ENCODE data around the gene VWA7. TPM values are rescaled to one million over a fixed set of nuclear protein-coding genes. Genes with fewer than 3 reads are reported as not detected.
A peak's percentile ranks its signal among the peaks of the same experiment; 100 is the strongest.

Gene VWA7
- total RNA-seq, 1 donor, result 0.36 TPM

DNA sequence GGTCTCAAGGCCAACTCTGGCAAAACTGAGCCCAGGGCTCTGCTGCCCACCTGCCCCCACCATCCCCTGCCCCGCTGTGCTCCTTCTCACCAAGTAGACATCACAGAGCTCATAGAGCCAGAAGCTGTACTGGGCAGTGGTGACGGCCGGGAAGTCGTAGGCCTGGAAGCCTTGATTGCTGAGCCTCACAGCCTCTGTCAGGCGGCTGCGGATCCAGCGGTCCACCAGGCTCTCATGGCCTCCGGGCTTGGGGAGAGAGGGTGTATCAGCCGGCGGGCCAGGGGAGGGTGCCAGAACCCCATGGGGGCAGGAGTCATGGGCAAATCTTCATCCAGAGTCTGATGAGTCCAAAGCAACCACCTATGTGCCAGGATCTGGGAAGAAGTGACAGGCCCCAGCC lies 2.8 kb upstream of the VWA7 start:
- H4K20me1 ChIP-seq (ENCODE audit: insufficient read depth, low read length), result peaks cover 3% of the 10 kb centered on the region
- peaks cover 12% of the 10 kb centered on the region for H3K4me1 ChIP-seq (ENCODE audit: insufficient read depth, low read length)
- H3K4me2 ChIP-seq (ENCODE audit: insufficient read depth, low read length), result no peak overlapping the region
- TF ChIP-seq, protein P1, sequence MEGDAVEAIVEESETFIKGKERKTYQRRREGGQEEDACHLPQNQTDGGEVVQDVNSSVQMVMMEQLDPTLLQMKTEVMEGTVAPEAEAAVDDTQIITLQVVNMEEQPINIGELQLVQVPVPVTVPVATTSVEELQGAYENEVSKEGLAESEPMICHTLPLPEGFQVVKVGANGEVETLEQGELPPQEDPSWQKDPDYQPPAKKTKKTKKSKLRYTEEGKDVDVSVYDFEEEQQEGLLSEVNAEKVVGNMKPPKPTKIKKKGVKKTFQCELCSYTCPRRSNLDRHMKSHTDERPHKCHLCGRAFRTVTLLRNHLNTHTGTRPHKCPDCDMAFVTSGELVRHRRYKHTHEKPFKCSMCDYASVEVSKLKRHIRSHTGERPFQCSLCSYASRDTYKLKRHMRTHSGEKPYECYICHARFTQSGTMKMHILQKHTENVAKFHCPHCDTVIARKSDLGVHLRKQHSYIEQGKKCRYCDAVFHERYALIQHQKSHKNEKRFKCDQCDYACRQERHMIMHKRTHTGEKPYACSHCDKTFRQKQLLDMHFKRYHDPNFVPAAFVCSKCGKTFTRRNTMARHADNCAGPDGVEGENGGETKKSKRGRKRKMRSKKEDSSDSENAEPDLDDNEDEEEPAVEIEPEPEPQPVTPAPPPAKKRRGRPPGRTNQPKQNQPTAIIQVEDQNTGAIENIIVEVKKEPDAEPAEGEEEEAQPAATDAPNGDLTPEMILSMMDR (IDR thresholded peaks at IDR 0.05; ENCODE audit: extremely low read depth, low read depth, low read length), result no peak
- H2AFZ ChIP-seq (ENCODE audit: low read length), result no peak overlapping the region
- H3K27ac ChIP-seq (ENCODE audit: low read depth, low read length), result no peak overlapping the region
- H3K27me3 ChIP-seq (ENCODE audit: insufficient read depth, low read length), result no peaks in the 10 kb centered on the region
- peaks cover 51% of the 10 kb centered on the region for H3K36me3 ChIP-seq (ENCODE audit: insufficient read depth, low read length)
- H3K4me3 ChIP-seq (ENCODE audit: insufficient read depth, low read length), result no peak overlapping the region
- no peaks in the 10 kb centered on the region for H3K9me3 ChIP-seq (ENCODE audit: low read depth, low read length)
- no peaks in the 10 kb centered on the region for H3K79me2 ChIP-seq (ENCODE audit: insufficient read depth, low read length)
- DNase-seq (ENCODE audit: insufficient read length, low spot score, missing footprints), result peak; percentile 57

DNA sequence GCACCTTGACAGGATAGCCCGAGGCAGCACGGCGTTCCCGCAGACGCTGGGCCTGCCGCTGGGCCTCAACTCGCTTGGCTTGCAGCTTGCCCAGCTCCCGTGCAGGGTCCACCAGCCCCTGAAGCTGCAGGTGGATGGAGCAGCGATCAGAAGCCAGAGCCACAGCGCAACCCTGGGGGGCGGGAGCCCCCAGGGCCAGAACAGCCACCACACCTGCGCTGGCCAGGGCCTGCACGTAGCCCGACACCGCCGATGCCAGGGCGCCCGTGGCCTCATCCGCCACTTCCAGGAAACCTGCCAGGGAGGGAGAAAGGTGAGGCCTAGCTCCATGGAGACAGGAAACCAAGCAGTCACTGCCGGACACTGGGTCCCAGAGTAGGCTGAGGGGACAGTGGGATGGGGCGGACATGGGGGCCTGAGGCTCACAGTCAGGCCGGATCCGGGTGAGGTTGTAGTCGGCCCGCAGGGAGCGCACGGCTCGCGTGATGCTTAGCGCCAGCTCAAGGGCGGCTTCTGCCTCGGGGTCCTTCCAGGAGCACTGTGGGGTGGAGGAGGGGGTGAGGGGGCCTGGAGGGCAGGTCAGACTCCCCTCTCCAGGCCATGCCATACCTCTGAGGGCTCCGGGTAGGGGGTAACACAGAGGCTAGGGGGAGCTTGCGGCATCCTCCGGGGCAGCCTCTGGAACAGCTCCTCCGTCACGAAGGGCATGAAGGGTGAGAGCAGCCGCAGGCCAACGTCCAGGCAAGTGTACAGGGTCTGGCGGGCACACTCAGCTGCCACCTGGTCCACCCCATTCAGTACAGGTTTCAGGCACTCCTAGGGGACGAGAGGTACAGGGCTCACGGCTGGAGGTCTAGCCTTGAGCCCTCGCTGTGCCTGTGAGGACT lies 2.1 kb upstream of the VWA7 start:
- TF ChIP-seq, protein P1 (IDR thresholded peaks at IDR 0.05; ENCODE audit: extremely low read depth, low read depth, low read length), result no peak
- Histone ChIP-seq H3K79me2 (ENCODE audit: insufficient read depth, low read length) (no peaks in the 10 kb centered on the region), H3K27me3 (ENCODE audit: insufficient read depth, low read length) (no peaks in the 10 kb centered on the region), H4K20me1 (ENCODE audit: insufficient read depth, low read length) (peaks cover 3% of the 10 kb centered on the region), H3K9me3 (ENCODE audit: low read depth, low read length) (no peaks in the 10 kb centered on the region), H2AFZ (ENCODE audit: low read length) (no peak overlapping the region), H3K4me3 (ENCODE audit: insufficient read depth, low read length) (no peak overlapping the region), H3K27ac (ENCODE audit: low read depth, low read length) (no peak overlapping the region), H3K4me2 (ENCODE audit: insufficient read depth, low read length) (no peak overlapping the region), H3K36me3 (ENCODE audit: insufficient read depth, low read length) (peaks cover 45% of the 10 kb centered on the region), H3K4me1 (ENCODE audit: insufficient read depth, low read length) (peaks cover 12% of the 10 kb centered on the region)
- peak; percentile 62 for DNase-seq (ENCODE audit: insufficient read length, low spot score, missing footprints)

DNA sequence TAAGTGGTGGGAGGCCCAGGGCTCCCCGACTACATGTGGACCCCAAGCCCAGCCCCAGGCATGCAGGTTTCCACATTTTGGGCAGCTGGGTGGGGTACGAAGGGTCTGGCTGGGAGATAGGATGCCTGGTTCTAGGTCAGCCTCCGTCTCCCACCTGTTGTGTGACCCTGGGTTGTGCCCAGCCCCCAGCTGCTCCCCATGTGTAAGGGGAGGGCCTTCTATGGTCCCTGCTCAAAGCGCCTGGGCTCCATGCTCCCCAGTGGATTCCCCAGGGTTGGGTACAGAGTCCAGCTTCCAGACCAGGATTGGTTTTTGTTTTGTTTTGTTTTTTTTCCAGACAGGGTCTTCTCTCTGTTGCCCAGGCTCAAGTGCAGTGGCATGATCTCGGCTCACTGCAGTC lies 1.1 kb upstream of the VWA7 start:
- Histone ChIP-seq H3K4me1 (ENCODE audit: insufficient read depth, low read length) (peaks cover 12% of the 10 kb centered on the region), H3K4me2 (ENCODE audit: insufficient read depth, low read length) (no peak overlapping the region), H3K9me3 (ENCODE audit: low read depth, low read length) (no peaks in the 10 kb centered on the region), H4K20me1 (ENCODE audit: insufficient read depth, low read length) (peaks cover 3% of the 10 kb centered on the region), H3K79me2 (ENCODE audit: insufficient read depth, low read length) (no peaks in the 10 kb centered on the region), H2AFZ (ENCODE audit: low read length) (no peak overlapping the region), H3K36me3 (ENCODE audit: insufficient read depth, low read length) (peaks cover 39% of the 10 kb centered on the region), H3K27ac (ENCODE audit: low read depth, low read length) (no peak overlapping the region), H3K4me3 (ENCODE audit: insufficient read depth, low read length) (no peak overlapping the region), H3K27me3 (ENCODE audit: insufficient read depth, low read length) (no peaks in the 10 kb centered on the region)
- TF ChIP-seq, protein P1 (IDR thresholded peaks at IDR 0.05; ENCODE audit: extremely low read depth, low read depth, low read length), result no peak
- DNase-seq (ENCODE audit: insufficient read length, low spot score, missing footprints), result peak; percentile 47

DNA sequence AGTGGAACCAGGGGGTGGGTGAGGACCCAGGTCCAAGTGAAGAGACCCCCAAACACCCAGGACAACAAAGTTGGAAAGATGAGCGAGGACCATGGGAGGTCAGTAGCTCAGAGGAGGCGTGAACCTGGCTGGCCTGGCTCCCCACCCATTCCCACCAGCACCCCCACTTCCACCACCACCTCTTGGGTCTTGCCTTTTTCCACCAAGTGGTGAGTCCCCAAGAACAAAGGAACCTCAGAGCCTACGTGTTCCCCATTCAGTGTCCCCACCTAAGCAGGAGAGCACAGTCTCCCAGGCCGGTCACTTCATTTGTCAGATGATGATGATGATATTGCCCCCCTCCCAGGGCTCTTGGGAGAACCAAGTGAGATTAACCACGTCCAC lies 531 bp upstream of the VWA7 start:
- H3K79me2 ChIP-seq (ENCODE audit: insufficient read depth, low read length), result no peaks in the 10 kb centered on the region
- H3K4me2 ChIP-seq (ENCODE audit: insufficient read depth, low read length), result peak overlapping the region; percentile 66
- peaks cover 12% of the 10 kb centered on the region for H3K4me1 ChIP-seq (ENCODE audit: insufficient read depth, low read length)
- H3K27ac ChIP-seq (ENCODE audit: low read depth, low read length), result peak overlapping the region; percentile 37
- H3K4me3 ChIP-seq (ENCODE audit: insufficient read depth, low read length), result no peak overlapping the region
- peak; percentile 60 for DNase-seq (ENCODE audit: insufficient read length, low spot score, missing footprints)
- H2AFZ ChIP-seq (ENCODE audit: low read length), result no peak overlapping the region
- no peaks in the 10 kb centered on the region for H3K9me3 ChIP-seq (ENCODE audit: low read depth, low read length)
- peaks cover 34% of the 10 kb centered on the region for H3K36me3 ChIP-seq (ENCODE audit: insufficient read depth, low read length)
- no peaks in the 10 kb centered on the region for H3K27me3 ChIP-seq (ENCODE audit: insufficient read depth, low read length)
- H4K20me1 ChIP-seq (ENCODE audit: insufficient read depth, low read length), result peaks cover 3% of the 10 kb centered on the region
- TF ChIP-seq, protein P1 (IDR thresholded peaks at IDR 0.05; ENCODE audit: extremely low read depth, low read depth, low read length), result no peak

Measured in osteoblast (primary cell).